Mesenchymal stem cell (in vitro differentiated cells and primary cell): ENCODE data around the gene MAP7D2.
"Not testable (repeated sequence)": the region's sequence is repeated elsewhere in the genome, so short reads cannot be mapped to it uniquely, and the experiment has no call there.

Source experiments
- DNase-seq: peaks from one replicate; pipeline ENCODE4 v3.0.0-alpha.2; 2013
- H2AFZ ChIP-seq: one replicate; pipeline ENCODE4 v1.6.1; 2013; ENCODE audit warnings: low read depth, mild to moderate bottlenecking, control low read depth, inconsistent platforms, low read length, moderate library complexity
- H2AK5ac ChIP-seq: 2 replicates; pipeline ENCODE4 v1.6.1; 2013; ENCODE audit warnings: low read length, moderate library complexity, mild to moderate bottlenecking, inconsistent platforms; ENCODE audit not compliant: severe bottlenecking
- H2BK120ac ChIP-seq: one replicate; pipeline ENCODE4 v1.6.1; 2013; ENCODE audit warnings: low read depth, mild to moderate bottlenecking, inconsistent platforms, low read length, moderate library complexity
- H2BK12ac ChIP-seq, 2 experiments: one replicate each; pipeline ENCODE4 v1.6.1; 2013; ENCODE audit warnings: inconsistent platforms in 2 of 2, low read length in 2 of 2, mild to moderate bottlenecking in 2 of 2, moderate library complexity in 2 of 2, control low read depth in 1 of 2
- H2BK15ac ChIP-seq: one replicate; pipeline ENCODE4 v1.6.1; 2013; ENCODE audit warnings: mild to moderate bottlenecking, low read depth, inconsistent platforms; ENCODE audit not compliant: poor library complexity, severe bottlenecking
- H2BK5ac ChIP-seq: 2 replicates; pipeline ENCODE4 v1.6.1; 2013; ENCODE audit warnings: low read depth, mild to moderate bottlenecking, low read length, control low read depth, inconsistent platforms; ENCODE audit not compliant: poor library complexity, severe bottlenecking
- H3K14ac ChIP-seq, 2 experiments: one replicate each; pipeline ENCODE4 v1.6.1; 2013; ENCODE audit warnings: inconsistent platforms in 2 of 2, low read length in 2 of 2, control low read depth in 1 of 2, mild to moderate bottlenecking in 1 of 2, moderate library complexity in 1 of 2
- H3K18ac ChIP-seq, 2 experiments: one replicate each; pipeline ENCODE4 v1.6.1; 2013; ENCODE audit warnings: inconsistent platforms in 2 of 2, low read length in 2 of 2, control low read depth in 1 of 2, low read depth in 1 of 2, mild to moderate bottlenecking in 1 of 2
- H3K23ac ChIP-seq, 2 experiments: one replicate each; pipeline ENCODE4 v1.6.1; 2013; ENCODE audit warnings: inconsistent platforms in 2 of 2, low read length in 2 of 2, mild to moderate bottlenecking in 2 of 2, moderate library complexity in 2 of 2, control low read depth in 1 of 2
- H3K27ac ChIP-seq: 2 replicates; pipeline ENCODE4 v1.5.1; 2013; ENCODE audit warnings: mild to moderate bottlenecking, moderate library complexity, low read length, control low read depth, inconsistent platforms; ENCODE audit not compliant: poor library complexity, severe bottlenecking
- H3K27me3 ChIP-seq, 2 experiments: 2 replicates each; pipeline versions ENCODE4 v1.6.1 to v1.7.0; 2013; ENCODE audit warnings: low read length in 2 of 2, mild to moderate bottlenecking in 2 of 2, moderate library complexity in 2 of 2, control low read depth in 1 of 2, inconsistent platforms in 1 of 2; ENCODE audit not compliant: control insufficient read depth in 1 of 2, insufficient read depth in 1 of 2
- H3K36me3 ChIP-seq, 2 experiments: 2 replicates each; pipeline versions ENCODE4 v1.6.1 to v1.7.0; 2013; ENCODE audit warnings: low read length in 2 of 2, control low read depth in 1 of 2, inconsistent platforms in 1 of 2, low read depth in 1 of 2, mild to moderate bottlenecking in 1 of 2; ENCODE audit not compliant: insufficient read depth in 2 of 2, control insufficient read depth in 1 of 2
- H3K4ac ChIP-seq, 2 experiments: one replicate each; pipeline ENCODE4 v1.6.1; 2013; ENCODE audit warnings: inconsistent platforms in 2 of 2, low read length in 2 of 2, mild to moderate bottlenecking in 2 of 2, moderate library complexity in 2 of 2, control low read depth in 1 of 2, low read depth in 1 of 2
- H3K4me1 ChIP-seq: 2 replicates; pipeline ENCODE4 v1.6.1; 2013; ENCODE audit warnings: low read depth, low read length, control low read depth; ENCODE audit not compliant: control insufficient read depth, insufficient read depth
- H3K4me2 ChIP-seq: 2 replicates; pipeline ENCODE4 v1.6.1; 2013; ENCODE audit warnings: low read length, mild to moderate bottlenecking, inconsistent platforms; ENCODE audit not compliant: poor library complexity, severe bottlenecking
- H3K4me3 ChIP-seq, 2 experiments: 2 replicates each; pipeline versions ENCODE4 v1.5.1 to v1.7.0; 2013; ENCODE audit warnings: low read length in 2 of 2, mild to moderate bottlenecking in 2 of 2, control low read depth in 1 of 2, low read depth in 1 of 2; ENCODE audit not compliant: insufficient read depth in 1 of 2
- H3K79me1 ChIP-seq: replicated peaks from 2 replicates; pipeline ENCODE4 v1.6.1; 2013; ENCODE audit warnings: mild to moderate bottlenecking, control low read depth, low read length, inconsistent platforms; ENCODE audit not compliant: poor library complexity, severe bottlenecking
- H3K9ac ChIP-seq: 2 replicates; pipeline ENCODE4 v1.7.0; 2013; ENCODE audit warnings: mild to moderate bottlenecking, low read length, moderate library complexity
- H3K9me3 ChIP-seq: 2 replicates; pipeline ENCODE4 v1.7.0; 2013; ENCODE audit warnings: mild to moderate bottlenecking, low read length; ENCODE audit not compliant: control insufficient read depth
- H4K8ac ChIP-seq: one replicate; pipeline ENCODE4 v1.6.1; 2013; ENCODE audit warnings: inconsistent platforms, mild to moderate bottlenecking, low read length, moderate library complexity
- H4K91ac ChIP-seq: one replicate; pipeline ENCODE4 v1.6.1; 2013; ENCODE audit warnings: mild to moderate bottlenecking, low read length, inconsistent platforms
- WGBS: methylation state at CpG from one replicate; pipeline ENCODE4 v1.1.7; 2013; ENCODE audit warnings: mixed read lengths; 5-methylcytosine and 5-hydroxymethylcytosine counted together

MAP7D2 gene

GRCh38 chrX:20128670-20129069, 12.0 kb upstream of the MAP7D2 start:
- H2BK5ac ChIP-seq: no peak overlapping the region
- no peak overlapping the region for H3K14ac ChIP-seq
- peaks cover 1% of the 10 kb centered on the region for H3K4me1 ChIP-seq
- no peak overlapping the region for H2BK120ac ChIP-seq
- DNase-seq: no peak
- H3K4ac ChIP-seq: no peak overlapping the region
- no peak overlapping the region for H3K9ac ChIP-seq
- no peak overlapping the region for H4K91ac ChIP-seq
- no peak overlapping the region for H2BK12ac ChIP-seq
- H3K27me3 ChIP-seq: no peaks in the 10 kb centered on the region
- no peak overlapping the region for H4K8ac ChIP-seq
- H2AFZ ChIP-seq: no peak overlapping the region
- H3K4me2 ChIP-seq: no peak overlapping the region
- H3K23ac ChIP-seq: no peak overlapping the region
- H3K18ac ChIP-seq: no peak overlapping the region
- H2BK15ac ChIP-seq: no peak overlapping the region
- peaks cover 3 to 74% of the 10 kb centered on the region in 2 experiments for H3K36me3 ChIP-seq
- H3K4me3 ChIP-seq: no peak overlapping the region
- H3K27ac ChIP-seq: no peak overlapping the region
- no peak overlapping the region for H2AK5ac ChIP-seq
- WGBS: no CpG with 5 or more reads among the region's 4 CpGs
- no peaks in the 10 kb centered on the region for H3K9me3 ChIP-seq
- no peaks in the 10 kb centered on the region for H3K79me1 ChIP-seq

GRCh38 chrX:20127440-20127839, 10.7 kb upstream of the MAP7D2 start:
- H3K4me1 ChIP-seq, H2BK120ac ChIP-seq, H3K23ac ChIP-seq, H3K4ac ChIP-seq, H3K14ac ChIP-seq, H3K9me3 ChIP-seq, H3K27ac ChIP-seq, H2AK5ac ChIP-seq, H3K79me1 ChIP-seq, H2AFZ ChIP-seq, H3K27me3 ChIP-seq, H2BK12ac ChIP-seq, H2BK15ac ChIP-seq, H3K4me3 ChIP-seq, H4K8ac ChIP-seq, H3K9ac ChIP-seq, H3K18ac ChIP-seq, H3K4me2 ChIP-seq, H2BK5ac ChIP-seq, H4K91ac ChIP-seq, DNase-seq: not testable (repeated sequence)
- no CpG with 5 or more reads among the region's 3 CpGs for WGBS
- peaks cover 3 to 61% of the 10 kb centered on the region in 2 experiments for H3K36me3 ChIP-seq

GRCh38 chrX:20126833-20127232, 10.1 kb upstream of the MAP7D2 start:
- H3K4me3 ChIP-seq, H2BK12ac ChIP-seq, H3K27ac ChIP-seq, DNase-seq, H4K8ac ChIP-seq, H3K23ac ChIP-seq, H2BK5ac ChIP-seq, H2AK5ac ChIP-seq, H3K18ac ChIP-seq, H3K4me2 ChIP-seq, H2BK120ac ChIP-seq, H3K4ac ChIP-seq, H2AFZ ChIP-seq, H3K9me3 ChIP-seq, H2BK15ac ChIP-seq, H3K14ac ChIP-seq, H3K79me1 ChIP-seq, H3K4me1 ChIP-seq, H4K91ac ChIP-seq, H3K9ac ChIP-seq, H3K27me3 ChIP-seq: not testable (repeated sequence)
- no CpG with 5 or more reads among the region's 1 CpG for WGBS
- peaks cover 3 to 55% of the 10 kb centered on the region in 2 experiments for H3K36me3 ChIP-seq

- no peak overlapping the region for H3K4me3 ChIP-seq
- no peaks in the 10 kb centered on the region for H3K27me3 ChIP-seq
- no peak overlapping the region for H2BK12ac ChIP-seq
- no peak overlapping the region for H3K9ac ChIP-seq
- no peak overlapping the region for H4K8ac ChIP-seq
- H3K14ac ChIP-seq: no peak overlapping the region
- H3K79me1 ChIP-seq: no peaks in the 10 kb centered on the region
- H3K36me3 ChIP-seq: peaks cover 3 to 38% of the 10 kb centered on the region in 2 experiments
- no peaks in the 10 kb centered on the region for H3K9me3 ChIP-seq
- no peak overlapping the region for H2AK5ac ChIP-seq
- no peak for DNase-seq
- no peak overlapping the region for H3K27ac ChIP-seq
- H3K4me2 ChIP-seq: no peak overlapping the region
- no peak overlapping the region for H2BK5ac ChIP-seq
- H3K4ac ChIP-seq: no peak overlapping the region
- H3K4me1 ChIP-seq: no peaks in the 10 kb centered on the region
- no peak overlapping the region for H2BK15ac ChIP-seq
- H2AFZ ChIP-seq: no peak overlapping the region
- H2BK120ac ChIP-seq: no peak overlapping the region
- no peak overlapping the region for H3K18ac ChIP-seq
- no peak overlapping the region for H3K23ac ChIP-seq
- no peak overlapping the region for H4K91ac ChIP-seq
Observed at GRCh38 chrX:20124964-20125363, 8.3 kb upstream of the MAP7D2 start.
